ENCODE data around the gene GNG12. TPM values are rescaled to one million over a fixed set of nuclear protein-coding genes. Genes with fewer than 3 reads are reported as not detected.

The GNG12 gene
- total RNA-seq, 6 experiments from 2014 or later: 172 to 229 (median 198) TPM

- DNase-seq: no peak
- Mint-ChIP-seq H3K36me3 (ENCODE audit: low read depth) (no peaks in the 10 kb centered on the region), H3K9me3 (no peaks in the 10 kb centered on the region), H3K27ac (no peak overlapping the region), H3K27me3 (ENCODE audit: insufficient read depth) (peaks cover 1% of the 10 kb centered on the region; the same call in 1 of the 2 replicates), H3K4me1 (ENCODE audit: low read depth) (peaks cover 9% of the 10 kb centered on the region), H3K4me3 (no peak overlapping the region)
- TF ChIP-seq CTCF (IDR thresholded peaks at IDR 0.05): no peak
Observed at GRCh38 chr1:67723126-67723525, 110.1 kb downstream of the GNG12 start.

GRCh38 chr1:67722292-67722944 is 110.8 kb downstream of the GNG12 start:
- no peaks in the 10 kb centered on the region for H3K9me3 Mint-ChIP-seq
- DNase-seq: peak; percentile 17

GRCh38 chr1:67721650-67722291 is 111.5 kb downstream of the GNG12 start:
- TF ChIP-seq CTCF (IDR thresholded peaks at IDR 0.05): no peak
- Mint-ChIP-seq H3K27ac (no peak overlapping the region), H3K36me3 (ENCODE audit: low read depth) (no peaks in the 10 kb centered on the region), H3K4me1 (ENCODE audit: low read depth) (peaks cover 17% of the 10 kb centered on the region), H3K4me3 (no peak overlapping the region), H3K9me3 (no peaks in the 10 kb centered on the region), H3K27me3 (ENCODE audit: insufficient read depth) (peaks cover 1% of the 10 kb centered on the region; the same call in 1 of the 2 replicates)
- DNase-seq: no peak

More at GRCh38 chr1:67722292-67722944, 110.8 kb downstream of the GNG12 start:
- Mint-ChIP-seq H3K36me3 (ENCODE audit: low read depth) (no peaks in the 10 kb centered on the region), H3K27ac (no peak overlapping the region), H3K27me3 (ENCODE audit: insufficient read depth) (peaks cover 1% of the 10 kb centered on the region; the same call in 1 of the 2 replicates), H3K4me3 (no peak overlapping the region), H3K4me1 (ENCODE audit: low read depth) (peaks cover 15% of the 10 kb centered on the region)
- TF ChIP-seq CTCF (IDR thresholded peaks at IDR 0.05): no peak

GRCh38 chr1:67721112-67721511 is 112.2 kb downstream of the GNG12 start:
- H3K9me3 Mint-ChIP-seq: no peaks in the 10 kb centered on the region
- no peak overlapping the region for H3K4me3 Mint-ChIP-seq
- peaks cover 1% of the 10 kb centered on the region; the same call in 1 of the 2 replicates for H3K27me3 Mint-ChIP-seq (ENCODE audit: insufficient read depth)
- H3K4me1 Mint-ChIP-seq (ENCODE audit: low read depth): peaks cover 24% of the 10 kb centered on the region
- TF ChIP-seq CTCF (IDR thresholded peaks at IDR 0.05): no peak
- H3K36me3 Mint-ChIP-seq (ENCODE audit: low read depth): peaks cover 4% of the 10 kb centered on the region; the same call in 1 of the 2 replicates
- H3K27ac Mint-ChIP-seq: no peak overlapping the region
- DNase-seq: no peak

GRCh38 chr1:67719329-67720196 is 113.7 kb downstream of the GNG12 start:
- Mint-ChIP-seq H3K27me3 (ENCODE audit: insufficient read depth) (peaks cover 3% of the 10 kb centered on the region; the same call in 1 of the 2 replicates), H3K27ac (no peak overlapping the region), H3K36me3 (ENCODE audit: low read depth) (peaks cover 6% of the 10 kb centered on the region; the same call in 1 of the 2 replicates), H3K9me3 (no peaks in the 10 kb centered on the region), H3K4me1 (ENCODE audit: low read depth) (peaks cover 39% of the 10 kb centered on the region), H3K4me3 (no peak overlapping the region)
- TF ChIP-seq CTCF (IDR thresholded peaks at IDR 0.05): no peak
- DNase-seq: no peak
